GM23338 (cell line): ENCODE measurements around the gene RER1. TPM values are rescaled to one million over a fixed set of nuclear protein-coding genes. Genes with fewer than 3 reads are reported as not detected.

ENCODE experiments used
- ATAC-seq: fragments of 200-7000 bp; cut with Tn5 transposase; 3 replicates; pipeline ENCODE4 v1.9.1; 2020
- DNase-seq: peaks from one replicate; pipeline ENCODE4 v3.0.0-alpha.2; 2015; ENCODE audit warnings: low spot score
- H2AFZ ChIP-seq: fragments of 200-600 bp; sonication (generic); 2 replicates; pipeline ENCODE4 v1.8.0; 2016; ENCODE audit warnings: antibody characterized with exemption, mild to moderate bottlenecking, moderate library complexity
- H3F3A ChIP-seq: fragments of 200-600 bp; sonication (generic); replicated peaks from 2 replicates; pipeline ENCODE4 v1.8.0; 2017; ENCODE audit warnings: antibody characterized with exemption, mixed run types, low read depth
- H3K27ac ChIP-seq: fragments of 200-600 bp; sonication (generic); 2 replicates; pipeline ENCODE4 v1.6.1; 2016; ENCODE audit warnings: low read depth
- H3K27me3 ChIP-seq: fragments of 200-600 bp; sonication (generic); 2 replicates; pipeline ENCODE4 v1.8.0; 2016; ENCODE audit warnings: mild to moderate bottlenecking, mixed run types, moderate library complexity; ENCODE audit not compliant: insufficient read depth
- H3K36me3 ChIP-seq: fragments of 200-600 bp; sonication (generic); 2 replicates; pipeline ENCODE4 v1.8.0; 2016; ENCODE audit warnings: mild to moderate bottlenecking; ENCODE audit not compliant: insufficient read depth
- H3K4me1 ChIP-seq: fragments of 200-600 bp; sonication (generic); 2 replicates; pipeline ENCODE4 v1.8.0; 2016; ENCODE audit warnings: mild to moderate bottlenecking, moderate library complexity; ENCODE audit not compliant: insufficient read depth
- H3K4me2 ChIP-seq: fragments of 200-600 bp; sonication (generic); 2 replicates; pipeline ENCODE4 v1.7.1; 2017; ENCODE audit warnings: mixed run types
- H3K4me3 ChIP-seq: fragments of 200-600 bp; sonication (generic); 2 replicates; pipeline ENCODE4 v1.6.1; 2016; ENCODE audit warnings: mixed run types
- H3K79me2 ChIP-seq: fragments of 200-600 bp; sonication (generic); replicated peaks from 2 replicates; pipeline ENCODE4 v1.8.0; 2017; ENCODE audit warnings: mild to moderate bottlenecking; ENCODE audit not compliant: insufficient read depth
- H3K9me2 ChIP-seq: fragments of 200-600 bp; sonication (generic); 2 replicates; pipeline ENCODE4 v1.8.0; 2017; ENCODE audit not compliant: insufficient read depth
- H4K20me1 ChIP-seq: fragments of 200-600 bp; sonication (generic); replicated peaks from 2 replicates; pipeline ENCODE4 v1.8.0; 2017; ENCODE audit warnings: mild to moderate bottlenecking; ENCODE audit not compliant: insufficient read depth
- H3K27ac Mint-ChIP-seq: 2 replicates; pipeline ENCODE4 v1.8.0; 2020; ENCODE audit warnings: inconsistent platforms, mild to moderate bottlenecking, moderate library complexity, mixed read lengths
- H3K27me3 Mint-ChIP-seq: 3 replicates; pipeline ENCODE4 v1.8.0; 2022; ENCODE audit warnings: low read depth, mild to moderate bottlenecking, moderate library complexity, mixed read lengths, inconsistent platforms; ENCODE audit not compliant: insufficient read depth, poor library complexity
- H3K36me3 Mint-ChIP-seq: 3 replicates; pipeline ENCODE4 v1.8.0; 2021; ENCODE audit warnings: low read depth, mild to moderate bottlenecking, inconsistent platforms, moderate library complexity, mixed read lengths
- H3K4me1 Mint-ChIP-seq: 3 replicates; pipeline ENCODE4 v1.8.0; 2020; ENCODE audit warnings: mild to moderate bottlenecking, inconsistent platforms, mixed read lengths
- H3K4me3 Mint-ChIP-seq: 3 replicates; pipeline ENCODE4 v1.8.0; 2021; ENCODE audit warnings: moderate library complexity, mild to moderate bottlenecking, inconsistent platforms, mixed read lengths
- H3K9me3 Mint-ChIP-seq: 3 replicates; pipeline ENCODE4 v1.8.0; 2020; ENCODE audit warnings: moderate library complexity, mild to moderate bottlenecking, inconsistent platforms, mixed read lengths
- CREB1 ChIP-seq: fragments of 250-450 bp; sonication (Bioruptor Pico); IDR thresholded peaks from 2 replicates; pipeline ENCODE4 v1.5.0; 2020; ENCODE audit warnings: low read depth, mild to moderate bottlenecking, moderate library complexity
- EZH2 ChIP-seq: fragments of 200-600 bp; sonication (generic); IDR thresholded peaks from one replicate; pipeline ENCODE4 v1.8.0; 2017; ENCODE audit warnings: antibody characterized with exemption, mild to moderate bottlenecking, low read depth; ENCODE audit not compliant: unreplicated experiment
- EZH2phosphoT487 ChIP-seq: fragments of 200-600 bp; sonication (generic); IDR thresholded peaks from one replicate; pipeline ENCODE4 v1.8.1; 2018; ENCODE audit warnings: antibody characterized with exemption; ENCODE audit not compliant: unreplicated experiment
- JUNB ChIP-seq: IDR thresholded peaks from one replicate; pipeline ENCODE4 v1.6.1; 2016; ENCODE audit warnings: antibody characterized with exemption; ENCODE audit not compliant: unreplicated experiment
- NANOG ChIP-seq: IDR thresholded peaks from 2 replicates; pipeline ENCODE4 v1.6.1; 2016; ENCODE audit warnings: antibody characterized with exemption, borderline replicate concordance
- POLR2AphosphoS5 ChIP-seq: IDR thresholded peaks from 2 replicates; pipeline ENCODE4 v1.6.1; 2016; ENCODE audit warnings: antibody characterized with exemption, low read depth
- STAT1 ChIP-seq: IDR thresholded peaks from one replicate; pipeline ENCODE4 v1.6.1; 2016; ENCODE audit warnings: antibody characterized with exemption; ENCODE audit not compliant: unreplicated experiment
- ZNF114 ChIP-seq: fragments of 250-450 bp; sonication (Bioruptor Pico); IDR thresholded peaks from 2 replicates; pipeline ENCODE4 v1.5.0; 2020; ENCODE audit warnings: mild to moderate bottlenecking, moderate library complexity
- ZNF331 ChIP-seq: fragments of 250-450 bp; sonication (Bioruptor Pico); IDR thresholded peaks from 2 replicates; pipeline ENCODE4 v1.5.0; 2020; ENCODE audit warnings: low read depth, mild to moderate bottlenecking, moderate library complexity
- polyA plus RNA-seq: library from polyadenylated mRNA; unstranded; fragments of >200 nt; fragmentation: Nextera tagmentation; extraction: Ambion mirVana; gene quantifications from 2 replicates; pipeline ENCODE4 v1.2.1, GENCODE V29; 2016
- total RNA-seq: library from RNA; depleted of rRNA; stranded (reverse); fragments of >200 nt; shearing (Covaris generic); gene quantifications from 2 replicates; pipeline ENCODE4 v1.2.3, GENCODE V29; 2014
- TF ChIP-seq, protein P1 (sequence below): IDR thresholded peaks from 2 replicates; pipeline ENCODE4 v1.6.1; 2016; ENCODE audit warnings: antibody characterized with exemption
- TF ChIP-seq, protein P2 (sequence below): IDR thresholded peaks from one replicate; pipeline ENCODE4 v1.6.1; 2018; ENCODE audit warnings: antibody characterized with exemption; ENCODE audit not compliant: unreplicated experiment
- TF ChIP-seq, protein P3 (sequence below): fragments of 250-450 bp; sonication (Bioruptor Pico); IDR thresholded peaks from 2 replicates; pipeline ENCODE4 v1.5.0; 2020; ENCODE audit warnings: mild to moderate bottlenecking, moderate library complexity
- TF ChIP-seq, protein P4 (sequence below), 2 experiments: fragments of 200-600 bp in 1 of 2; sonication (generic) in 1 of 2; conservative IDR thresholded peaks; 2 replicates each; pipeline versions ENCODE4 v1.5.1 to v1.6.1; 2016 to 2017; ENCODE audit warnings: antibody characterized with exemption in 2 of 2, low read depth in 2 of 2, mild to moderate bottlenecking in 2 of 2, moderate library complexity in 1 of 2

Gene RER1
- total and polyA plus RNA-seq, 2 experiments from 2014 or later: 58.4 to 99.5 TPM

DNA sequence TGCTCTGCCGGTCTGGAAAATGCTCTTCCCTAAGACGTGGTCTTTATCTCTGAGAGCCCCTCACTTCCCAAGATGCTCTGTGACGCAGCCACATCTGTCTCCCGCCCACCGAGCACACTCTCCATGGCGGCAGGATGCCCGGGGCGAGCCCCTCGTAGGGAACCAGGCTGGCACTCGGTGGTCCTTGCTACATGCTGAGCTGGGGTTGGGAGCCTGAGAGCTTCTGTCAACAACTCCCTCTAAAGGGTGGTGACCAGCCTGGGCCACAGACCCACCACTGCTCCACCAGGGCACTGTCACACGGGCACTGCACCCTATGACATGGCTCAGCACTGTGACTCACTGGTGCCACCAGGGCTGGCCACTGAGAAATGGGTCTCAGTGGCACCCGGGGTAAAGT is 18.1 kb downstream of the RER1 start:
- Mint-ChIP-seq H3K4me3 (no peak overlapping the region; the same call in 2 of the 3 replicates), H3K27me3 (peaks cover 25% of the 10 kb centered on the region), H3K9me3 (no peaks in the 10 kb centered on the region), H3K27ac (no peak overlapping the region), H3K36me3 (peaks cover 26% of the 10 kb centered on the region; the same call in 2 of the 3 replicates), H3K4me1 (peaks cover 8% of the 10 kb centered on the region)
- no peak for DNase-seq
- Histone ChIP-seq H3K4me1 (peaks cover 7% of the 10 kb centered on the region; the same call in 1 of the 2 replicates), H3K9me2 (no peaks in the 10 kb centered on the region), H3K79me2 (no peaks in the 10 kb centered on the region), H3K4me3 (no peak overlapping the region), H3F3A (peaks cover 4% of the 10 kb centered on the region; the same call in 1 of the 2 replicates), H3K4me2 (no peak overlapping the region), H3K27me3 (no peaks in the 10 kb centered on the region), H3K27ac (no peak overlapping the region), H2AFZ (no peak overlapping the region), H3K36me3 (0 out of 2 replicates have a peak, but pooled peaks cover 5% of the 10 kb centered on the region), H4K20me1 (no peaks in the 10 kb centered on the region)
- ATAC-seq: no peak
- TF ChIP-seq POLR2AphosphoS5 (no peak), JUNB (no peak), ZNF114 (CRISPR knock-in tag) (no peak), EZH2phosphoT487 (no peak), STAT1 (no peak), ZNF331 (CRISPR knock-in tag) (no peak), EZH2 (no peak), CREB1 (CRISPR knock-in tag) (no peak), NANOG (no peak)
- TF ChIP-seq, protein P1, sequence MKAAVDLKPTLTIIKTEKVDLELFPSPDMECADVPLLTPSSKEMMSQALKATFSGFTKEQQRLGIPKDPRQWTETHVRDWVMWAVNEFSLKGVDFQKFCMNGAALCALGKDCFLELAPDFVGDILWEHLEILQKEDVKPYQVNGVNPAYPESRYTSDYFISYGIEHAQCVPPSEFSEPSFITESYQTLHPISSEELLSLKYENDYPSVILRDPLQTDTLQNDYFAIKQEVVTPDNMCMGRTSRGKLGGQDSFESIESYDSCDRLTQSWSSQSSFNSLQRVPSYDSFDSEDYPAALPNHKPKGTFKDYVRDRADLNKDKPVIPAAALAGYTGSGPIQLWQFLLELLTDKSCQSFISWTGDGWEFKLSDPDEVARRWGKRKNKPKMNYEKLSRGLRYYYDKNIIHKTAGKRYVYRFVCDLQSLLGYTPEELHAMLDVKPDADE: no peak
- TF ChIP-seq, protein P2, sequence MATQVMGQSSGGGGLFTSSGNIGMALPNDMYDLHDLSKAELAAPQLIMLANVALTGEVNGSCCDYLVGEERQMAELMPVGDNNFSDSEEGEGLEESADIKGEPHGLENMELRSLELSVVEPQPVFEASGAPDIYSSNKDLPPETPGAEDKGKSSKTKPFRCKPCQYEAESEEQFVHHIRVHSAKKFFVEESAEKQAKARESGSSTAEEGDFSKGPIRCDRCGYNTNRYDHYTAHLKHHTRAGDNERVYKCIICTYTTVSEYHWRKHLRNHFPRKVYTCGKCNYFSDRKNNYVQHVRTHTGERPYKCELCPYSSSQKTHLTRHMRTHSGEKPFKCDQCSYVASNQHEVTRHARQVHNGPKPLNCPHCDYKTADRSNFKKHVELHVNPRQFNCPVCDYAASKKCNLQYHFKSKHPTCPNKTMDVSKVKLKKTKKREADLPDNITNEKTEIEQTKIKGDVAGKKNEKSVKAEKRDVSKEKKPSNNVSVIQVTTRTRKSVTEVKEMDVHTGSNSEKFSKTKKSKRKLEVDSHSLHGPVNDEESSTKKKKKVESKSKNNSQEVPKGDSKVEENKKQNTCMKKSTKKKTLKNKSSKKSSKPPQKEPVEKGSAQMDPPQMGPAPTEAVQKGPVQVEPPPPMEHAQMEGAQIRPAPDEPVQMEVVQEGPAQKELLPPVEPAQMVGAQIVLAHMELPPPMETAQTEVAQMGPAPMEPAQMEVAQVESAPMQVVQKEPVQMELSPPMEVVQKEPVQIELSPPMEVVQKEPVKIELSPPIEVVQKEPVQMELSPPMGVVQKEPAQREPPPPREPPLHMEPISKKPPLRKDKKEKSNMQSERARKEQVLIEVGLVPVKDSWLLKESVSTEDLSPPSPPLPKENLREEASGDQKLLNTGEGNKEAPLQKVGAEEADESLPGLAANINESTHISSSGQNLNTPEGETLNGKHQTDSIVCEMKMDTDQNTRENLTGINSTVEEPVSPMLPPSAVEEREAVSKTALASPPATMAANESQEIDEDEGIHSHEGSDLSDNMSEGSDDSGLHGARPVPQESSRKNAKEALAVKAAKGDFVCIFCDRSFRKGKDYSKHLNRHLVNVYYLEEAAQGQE: no peak
- TF ChIP-seq, protein P3, sequence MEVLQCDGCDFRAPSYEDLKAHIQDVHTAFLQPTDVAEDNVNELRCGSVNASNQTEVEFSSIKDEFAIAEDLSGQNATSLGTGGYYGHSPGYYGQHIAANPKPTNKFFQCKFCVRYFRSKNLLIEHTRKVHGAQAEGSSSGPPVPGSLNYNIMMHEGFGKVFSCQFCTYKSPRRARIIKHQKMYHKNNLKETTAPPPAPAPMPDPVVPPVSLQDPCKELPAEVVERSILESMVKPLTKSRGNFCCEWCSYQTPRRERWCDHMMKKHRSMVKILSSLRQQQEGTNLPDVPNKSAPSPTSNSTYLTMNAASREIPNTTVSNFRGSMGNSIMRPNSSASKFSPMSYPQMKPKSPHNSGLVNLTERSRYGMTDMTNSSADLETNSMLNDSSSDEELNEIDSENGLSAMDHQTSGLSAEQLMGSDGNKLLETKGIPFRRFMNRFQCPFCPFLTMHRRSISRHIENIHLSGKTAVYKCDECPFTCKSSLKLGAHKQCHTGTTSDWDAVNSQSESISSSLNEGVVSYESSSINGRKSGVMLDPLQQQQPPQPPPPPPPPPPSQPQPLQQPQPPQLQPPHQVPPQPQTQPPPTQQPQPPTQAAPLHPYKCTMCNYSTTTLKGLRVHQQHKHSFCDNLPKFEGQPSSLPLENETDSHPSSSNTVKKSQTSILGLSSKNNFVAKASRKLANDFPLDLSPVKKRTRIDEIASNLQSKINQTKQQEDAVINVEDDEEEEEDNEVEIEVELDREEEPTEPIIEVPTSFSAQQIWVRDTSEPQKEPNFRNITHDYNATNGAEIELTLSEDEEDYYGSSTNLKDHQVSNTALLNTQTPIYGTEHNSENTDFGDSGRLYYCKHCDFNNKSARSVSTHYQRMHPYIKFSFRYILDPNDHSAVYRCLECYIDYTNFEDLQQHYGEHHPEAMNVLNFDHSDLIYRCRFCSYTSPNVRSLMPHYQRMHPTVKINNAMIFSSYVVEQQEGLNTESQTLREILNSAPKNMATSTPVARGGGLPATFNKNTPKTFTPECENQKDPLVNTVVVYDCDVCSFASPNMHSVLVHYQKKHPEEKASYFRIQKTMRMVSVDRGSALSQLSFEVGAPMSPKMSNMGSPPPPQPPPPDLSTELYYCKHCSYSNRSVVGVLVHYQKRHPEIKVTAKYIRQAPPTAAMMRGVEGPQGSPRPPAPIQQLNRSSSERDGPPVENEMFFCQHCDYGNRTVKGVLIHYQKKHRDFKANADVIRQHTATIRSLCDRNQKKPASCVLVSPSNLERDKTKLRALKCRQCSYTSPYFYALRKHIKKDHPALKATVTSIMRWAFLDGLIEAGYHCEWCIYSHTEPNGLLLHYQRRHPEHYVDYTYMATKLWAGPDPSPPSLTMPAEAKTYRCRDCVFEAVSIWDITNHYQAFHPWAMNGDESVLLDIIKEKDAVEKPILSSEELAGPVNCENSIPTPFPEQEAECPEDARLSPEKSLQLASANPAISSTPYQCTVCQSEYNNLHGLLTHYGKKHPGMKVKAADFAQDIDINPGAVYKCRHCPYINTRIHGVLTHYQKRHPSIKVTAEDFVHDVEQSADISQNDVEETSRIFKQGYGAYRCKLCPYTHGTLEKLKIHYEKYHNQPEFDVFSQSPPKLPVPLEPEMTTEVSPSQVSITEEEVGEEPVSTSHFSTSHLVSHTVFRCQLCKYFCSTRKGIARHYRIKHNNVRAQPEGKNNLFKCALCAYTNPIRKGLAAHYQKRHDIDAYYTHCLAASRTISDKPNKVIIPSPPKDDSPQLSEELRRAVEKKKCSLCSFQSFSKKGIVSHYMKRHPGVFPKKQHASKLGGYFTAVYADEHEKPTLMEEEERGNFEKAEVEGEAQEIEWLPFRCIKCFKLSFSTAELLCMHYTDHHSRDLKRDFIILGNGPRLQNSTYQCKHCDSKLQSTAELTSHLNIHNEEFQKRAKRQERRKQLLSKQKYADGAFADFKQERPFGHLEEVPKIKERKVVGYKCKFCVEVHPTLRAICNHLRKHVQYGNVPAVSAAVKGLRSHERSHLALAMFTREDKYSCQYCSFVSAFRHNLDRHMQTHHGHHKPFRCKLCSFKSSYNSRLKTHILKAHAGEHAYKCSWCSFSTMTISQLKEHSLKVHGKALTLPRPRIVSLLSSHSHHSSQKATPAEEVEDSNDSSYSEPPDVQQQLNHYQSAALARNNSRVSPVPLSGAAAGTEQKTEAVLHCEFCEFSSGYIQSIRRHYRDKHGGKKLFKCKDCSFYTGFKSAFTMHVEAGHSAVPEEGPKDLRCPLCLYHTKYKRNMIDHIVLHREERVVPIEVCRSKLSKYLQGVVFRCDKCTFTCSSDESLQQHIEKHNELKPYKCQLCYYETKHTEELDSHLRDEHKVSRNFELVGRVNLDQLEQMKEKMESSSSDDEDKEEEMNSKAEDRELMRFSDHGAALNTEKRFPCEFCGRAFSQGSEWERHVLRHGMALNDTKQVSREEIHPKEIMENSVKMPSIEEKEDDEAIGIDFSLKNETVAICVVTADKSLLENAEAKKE (CRISPR knock-in tag): no peak
- TF ChIP-seq, protein P4, sequence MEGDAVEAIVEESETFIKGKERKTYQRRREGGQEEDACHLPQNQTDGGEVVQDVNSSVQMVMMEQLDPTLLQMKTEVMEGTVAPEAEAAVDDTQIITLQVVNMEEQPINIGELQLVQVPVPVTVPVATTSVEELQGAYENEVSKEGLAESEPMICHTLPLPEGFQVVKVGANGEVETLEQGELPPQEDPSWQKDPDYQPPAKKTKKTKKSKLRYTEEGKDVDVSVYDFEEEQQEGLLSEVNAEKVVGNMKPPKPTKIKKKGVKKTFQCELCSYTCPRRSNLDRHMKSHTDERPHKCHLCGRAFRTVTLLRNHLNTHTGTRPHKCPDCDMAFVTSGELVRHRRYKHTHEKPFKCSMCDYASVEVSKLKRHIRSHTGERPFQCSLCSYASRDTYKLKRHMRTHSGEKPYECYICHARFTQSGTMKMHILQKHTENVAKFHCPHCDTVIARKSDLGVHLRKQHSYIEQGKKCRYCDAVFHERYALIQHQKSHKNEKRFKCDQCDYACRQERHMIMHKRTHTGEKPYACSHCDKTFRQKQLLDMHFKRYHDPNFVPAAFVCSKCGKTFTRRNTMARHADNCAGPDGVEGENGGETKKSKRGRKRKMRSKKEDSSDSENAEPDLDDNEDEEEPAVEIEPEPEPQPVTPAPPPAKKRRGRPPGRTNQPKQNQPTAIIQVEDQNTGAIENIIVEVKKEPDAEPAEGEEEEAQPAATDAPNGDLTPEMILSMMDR (conservative IDR thresholded peaks at IDR 0.05; ENCODE audit: low read depth in 2 of 2): no peak
